ENCODE results near the gene OAS3. TPM values are rescaled to one million over a fixed set of nuclear protein-coding genes. Genes with fewer than 3 reads are reported as not detected.

The OAS3 gene
- polyA plus RNA-seq, 1 of the 3 experiments (the other 2 are of a cell fraction) = 3.0 TPM

DNA sequence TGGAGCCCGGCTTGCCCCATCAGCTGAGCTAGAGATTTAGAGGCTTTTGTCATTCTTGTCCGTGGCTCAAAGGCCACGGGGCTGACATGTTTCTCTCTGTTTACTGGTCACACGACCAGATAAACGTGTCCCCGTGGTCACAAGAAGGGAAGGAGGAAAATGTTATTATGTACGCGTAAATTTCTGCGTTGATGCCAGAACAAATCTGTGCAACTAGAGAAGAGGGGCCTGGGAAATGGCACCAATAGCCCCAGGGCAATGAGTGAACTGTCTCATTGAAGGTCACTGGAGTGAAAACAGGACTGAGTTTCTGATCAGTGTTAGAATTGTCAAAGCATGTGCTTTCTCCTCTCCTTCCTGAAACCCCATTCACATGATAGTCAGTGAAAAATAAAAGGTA is 65.4 kb downstream of the OAS3 start:
- CTCF ChIA-PET = interaction anchor here (0.9 to 1.3 kb wide), 3 partner anchors 10 to 103 kb away, joined by 3 to 4 read pairs (median 3); no protein-coding TSS in a partner anchor

More for the DNA sequence above, 65.4 kb downstream of the OAS3 start:
- no peaks in the 10 kb centered on the region for H3K9me3 ChIP-seq
- H4K20me1 ChIP-seq (ENCODE audit: insufficient read depth) = no peaks in the 10 kb centered on the region
- H3K27ac ChIP-seq (ENCODE audit: low read depth in 2 of 2, low read length in 1 of 2) = no peak overlapping the region
- peaks cover 0 to 2% of the 10 kb centered on the region in 2 experiments; a peak in 1 of 4 replicates for H3K4me1 ChIP-seq (ENCODE audit: control insufficient read depth in 1 of 2, insufficient read depth in 2 of 2, low read depth in 1 of 2, low read length in 1 of 2)
- no peaks in the 10 kb centered on the region for H3F3A ChIP-seq (replicated peaks; ENCODE audit: insufficient read depth)
- H3K79me2 ChIP-seq (ENCODE audit: insufficient read depth) = no peaks in the 10 kb centered on the region
- no peak overlapping the region for H3K4me2 ChIP-seq
- H3K27me3 ChIP-seq (ENCODE audit: insufficient read depth) = no peaks in the 10 kb centered on the region
- peak; percentile 31 for DNase-seq
- no peaks in the 10 kb centered on the region for H3K9me2 ChIP-seq
- 35% methylated on average over 8 of the region's 9 CpGs for WGBS (ENCODE audit: low lambda C conversion rate)
- POLR2A ChIA-PET = no interaction called here
- no peak overlapping the region for H3K9ac ChIP-seq
- no peak overlapping the region for H2AFZ ChIP-seq (ENCODE audit: low read depth)
- no peaks in the 10 kb centered on the region for H3K36me3 ChIP-seq (replicated peaks in 1 of 2; ENCODE audit: control insufficient read depth in 1 of 2, insufficient read depth in 2 of 2, low read length in 1 of 2)
- TF ChIP-seq TAF1 (IDR thresholded peaks at IDR 0.05; ENCODE audit: borderline replicate concordance, low read depth, low read length) = no peak
- no peak for TF ChIP-seq REST (IDR thresholded peaks at IDR 0.05; ENCODE audit: low read depth, low read length)
- TF ChIP-seq SIN3A (IDR thresholded peaks at IDR 0.05; ENCODE audit: borderline replicate concordance, low read depth, low read length) = no peak
- no peak for TF ChIP-seq ZBTB33 (IDR thresholded peaks at IDR 0.05; ENCODE audit: borderline replicate concordance, low read depth)
- no peak for TF ChIP-seq NRF1 (IDR thresholded peaks at IDR 0.05; ENCODE audit: low read depth, low read length)
- TF ChIP-seq, protein P1, sequence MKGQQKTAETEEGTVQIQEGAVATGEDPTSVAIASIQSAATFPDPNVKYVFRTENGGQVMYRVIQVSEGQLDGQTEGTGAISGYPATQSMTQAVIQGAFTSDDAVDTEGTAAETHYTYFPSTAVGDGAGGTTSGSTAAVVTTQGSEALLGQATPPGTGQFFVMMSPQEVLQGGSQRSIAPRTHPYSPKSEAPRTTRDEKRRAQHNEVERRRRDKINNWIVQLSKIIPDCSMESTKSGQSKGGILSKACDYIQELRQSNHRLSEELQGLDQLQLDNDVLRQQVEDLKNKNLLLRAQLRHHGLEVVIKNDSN (IDR thresholded peaks at IDR 0.05; ENCODE audit: borderline replicate concordance, low read depth) = no peak
- no peak for TF ChIP-seq MEF2A (IDR thresholded peaks at IDR 0.05; ENCODE audit: borderline replicate concordance, low read depth)
- TF ChIP-seq USF2 (IDR thresholded peaks at IDR 0.05; ENCODE audit: borderline replicate concordance, low read depth, low read length) = no peak
- no peak for TF ChIP-seq YY1 (IDR thresholded peaks at IDR 0.05; ENCODE audit: low read depth)
- no peak for TF ChIP-seq TCF12 (IDR thresholded peaks at IDR 0.05)
- TF ChIP-seq IRF3 (IDR thresholded peaks at IDR 0.05; ENCODE audit: low read depth, low read length) = no peak
- no peak for TF ChIP-seq RFX5 (IDR thresholded peaks at IDR 0.05; ENCODE audit: low read length)
- H3K4me3 ChIP-seq (ENCODE audit: low read depth in 2 of 2, low read length in 1 of 2) = no peak overlapping the region
